K562 (cell line): ENCODE measurements around the gene MAPK1IP1L. TPM values are rescaled to one million over a fixed set of nuclear protein-coding genes. Genes with fewer than 3 reads are reported as not detected.

Source experiments
- ATAC-seq: fragments of 200-7000 bp; cut with Tn5 transposase; 3 replicates; pipeline ENCODE4 v1.9.1; 2020; ENCODE audit warnings: moderate library complexity
- BruUV-seq: library from RNA; stranded (reverse); fragments of 400-500 nt; replicated peaks from 2 replicates; lab custom pipeline; 2021; lab: Mats Ljungman, UMichigan
- CTCF ChIA-PET: fragments of 300-600 bp; formaldehyde crosslinking; extraction: SDS; loops from one replicate; lab custom pipeline; 2021; ENCODE audit warnings: low intra/inter-chr PET ratio; lab: Yijun Ruan, JAX
- POLR2A ChIA-PET: fragments of 300-600, 350-650 bp; sonication (Branson Sonifier 250); formaldehyde crosslinking; extraction: SDS; loops from one replicate; lab custom pipeline; 2021; ENCODE audit warnings: antibody characterized with exemption, inconsistent platforms; lab: Yijun Ruan, JAX
- DNase-seq, 4 experiments: peaks; one replicate each; pipeline versions ENCODE4 v3.0.0 to v3.0.0-alpha.2; 2011 to 2018; ENCODE audit warnings: low spot score in 3 of 4, mixed read lengths in 3 of 4; ENCODE audit errors: extremely low read depth in 1 of 4
- FAIRE-seq: peaks from 2 replicates; lab custom pipeline; 2011; peaks lifted over from hg19 to GRCh38; lab: Jason Lieb, UNC
- H2AFZ ChIP-seq: 2 replicates; pipeline ENCODE4 v1.6.0; 2011; ENCODE audit warnings: low read depth, low read length, control low read depth, inconsistent platforms
- H3K27ac ChIP-seq: fragments of 200-600 bp; 3 replicates; pipeline ENCODE4 v1.8.0; 2011; ENCODE audit warnings: low read depth, mild to moderate bottlenecking, control low read depth, inconsistent platforms, low read length, moderate library complexity, mixed read lengths; ENCODE audit errors: extremely low read depth
- H3K27me3 ChIP-seq, 2 experiments: fragments of 300-600 bp in 1 of 2; 2 replicates in 1 of 2; 3 replicates in 1 of 2; pipeline versions ENCODE4 v1.6.0 to v1.8.0; 2011; ENCODE audit warnings: inconsistent platforms in 2 of 2, low read length in 2 of 2, mild to moderate bottlenecking in 1 of 2, mixed read lengths in 1 of 2, moderate library complexity in 1 of 2; ENCODE audit not compliant: control insufficient read depth in 2 of 2, insufficient read depth in 2 of 2
- H3K36me3 ChIP-seq: fragments of 300-600 bp; 3 replicates; pipeline ENCODE4 v1.8.0; 2011; ENCODE audit warnings: mild to moderate bottlenecking, low read length, inconsistent platforms; ENCODE audit not compliant: control insufficient read depth, insufficient read depth
- H3K4me1 ChIP-seq, 2 experiments: fragments of 200-600 bp in 1 of 2; replicated peaks in 1 of 2; 2 replicates in 1 of 2; 3 replicates in 1 of 2; pipeline versions ENCODE4 v1.5.1 to v1.8.0; 2011; ENCODE audit warnings: inconsistent platforms in 2 of 2, low read length in 2 of 2, mild to moderate bottlenecking in 1 of 2, mixed read lengths in 1 of 2, moderate library complexity in 1 of 2; ENCODE audit not compliant: control insufficient read depth in 2 of 2, insufficient read depth in 2 of 2
- H3K4me2 ChIP-seq: 2 replicates; pipeline ENCODE4 v1.6.1; 2011; ENCODE audit warnings: low read length, control low read depth, inconsistent platforms, mixed read lengths; ENCODE audit not compliant: insufficient read depth
- H3K4me3 ChIP-seq: fragments of 200-600 bp; sonication (generic), shearing (Covaris generic); 2 replicates; pipeline ENCODE4 v1.5.1; 2016; ENCODE audit warnings: control low read depth, inconsistent platforms
- H3K79me2 ChIP-seq: fragments of 200-600 bp; 3 replicates; pipeline ENCODE4 v1.8.0; 2011; ENCODE audit warnings: low read length, inconsistent platforms; ENCODE audit not compliant: control insufficient read depth, insufficient read depth
- H3K9ac ChIP-seq, 2 experiments: 2 replicates each; pipeline versions ENCODE4 v1.6.0 to v1.6.1; 2011; ENCODE audit warnings: low read depth in 2 of 2, low read length in 2 of 2, control low read depth in 1 of 2, inconsistent platforms in 1 of 2, mild to moderate bottlenecking in 1 of 2, mixed read lengths in 1 of 2; ENCODE audit not compliant: insufficient read depth in 1 of 2
- H3K9me1 ChIP-seq: one replicate; pipeline ENCODE4 v1.6.0; 2011; ENCODE audit warnings: inconsistent platforms, mild to moderate bottlenecking, low read length, moderate library complexity; ENCODE audit not compliant: control insufficient read depth, insufficient read depth
- H3K9me3 ChIP-seq: replicated peaks from 2 replicates; pipeline ENCODE4 v1.5.1; 2011; ENCODE audit warnings: low read depth, low read length, inconsistent platforms; ENCODE audit not compliant: control insufficient read depth, insufficient read depth
- H4K20me1 ChIP-seq: replicated peaks from 2 replicates; pipeline ENCODE4 v1.6.1; 2011; ENCODE audit warnings: low read length, inconsistent platforms, mixed read lengths; ENCODE audit not compliant: control insufficient read depth, insufficient read depth
- HMGXB4 ChIP-seq: sonication (generic); formaldehyde crosslinking; IDR thresholded peaks from 2 replicates; pipeline ENCODE4 v1.8.1; 2023; ENCODE audit warnings: mild to moderate bottlenecking, missing genetic modification reagents
- MEF2A ChIP-seq: IDR thresholded peaks from 2 replicates; pipeline ENCODE4 v1.6.1; 2011; ENCODE audit warnings: low read depth, mild to moderate bottlenecking, low read length, moderate library complexity; ENCODE audit not compliant: control insufficient read depth
- WGBS: fragments of 100-300 bp; shearing (Covaris generic); methylation state at CpG from one replicate; pipeline ENCODE4 v1.1.6; 2016; ENCODE audit warnings: low coverage, mixed read lengths; ENCODE audit not compliant: insufficient coverage; ENCODE audit errors: missing lambda C conversion rate; 5-methylcytosine and 5-hydroxymethylcytosine counted together
- in situ Hi-C: fragments of 300-500 bp; cut with MboI; formaldehyde crosslinking; loops from 4 replicates; pipeline ENCODE4 v1.15.0; 2018; ENCODE audit warnings: inconsistent platforms, mixed read lengths
- intact Hi-C: fragments of 100-400 bp; cut with micrococcal nuclease; formaldehyde crosslinking; loops from 2 replicates; pipeline ENCODE4 v1.14.2; 2022
- polyA plus RNA-seq, 8 experiments: library from polyadenylated mRNA; depleted of rRNA in 4 of 8; stranded (reverse) in 5 of 8; unstranded in 3 of 8; fragments of >200 nt; fragmentation: Nextera tagmentation in 2 of 8; fragmentation: Illumina TruSeq in 1 of 8; extraction: Ambion mirVana in 2 of 8; extraction: Trizol in 1 of 8; gene quantifications; 2 replicates each; pipeline versions ENCODE4 v1.2.1 to v1.2.3, GENCODE V29; 2011 to 2014; ENCODE audit warnings: inconsistent platforms in 1 of 8, missing spikeins in 1 of 8
- total RNA-seq, 7 experiments: library from RNA; depleted of rRNA in 6 of 7; stranded (reverse); fragments of >200 nt in 6 of 7; fragmentation: Illumina TruSeq in 2 of 7; extraction: Trizol in 2 of 7; gene quantifications; 2 replicates each; pipeline versions ENCODE4 v1.2.1 to v1.2.3, GENCODE V29; 2011 to 2021; ENCODE audit warnings: low replicate concordance in 1 of 7
- TF ChIP-seq, protein P1 (sequence below): sonication (generic); formaldehyde crosslinking; IDR thresholded peaks from 2 replicates; pipeline ENCODE4 v1.8.0; 2022; ENCODE audit warnings: mild to moderate bottlenecking, missing genetic modification reagents

Gene MAPK1IP1L
- total and polyA plus RNA-seq, 9 of the 15 experiments (the other 6 are each of a cell fraction or from before 2014, with no cell fraction given), result 32.7 to 99.4 (median 49.8) TPM

GRCh38 chr14:55052269-55052930, 953 bp downstream of the MAPK1IP1L start (continued):
- TF ChIP-seq, protein P1, sequence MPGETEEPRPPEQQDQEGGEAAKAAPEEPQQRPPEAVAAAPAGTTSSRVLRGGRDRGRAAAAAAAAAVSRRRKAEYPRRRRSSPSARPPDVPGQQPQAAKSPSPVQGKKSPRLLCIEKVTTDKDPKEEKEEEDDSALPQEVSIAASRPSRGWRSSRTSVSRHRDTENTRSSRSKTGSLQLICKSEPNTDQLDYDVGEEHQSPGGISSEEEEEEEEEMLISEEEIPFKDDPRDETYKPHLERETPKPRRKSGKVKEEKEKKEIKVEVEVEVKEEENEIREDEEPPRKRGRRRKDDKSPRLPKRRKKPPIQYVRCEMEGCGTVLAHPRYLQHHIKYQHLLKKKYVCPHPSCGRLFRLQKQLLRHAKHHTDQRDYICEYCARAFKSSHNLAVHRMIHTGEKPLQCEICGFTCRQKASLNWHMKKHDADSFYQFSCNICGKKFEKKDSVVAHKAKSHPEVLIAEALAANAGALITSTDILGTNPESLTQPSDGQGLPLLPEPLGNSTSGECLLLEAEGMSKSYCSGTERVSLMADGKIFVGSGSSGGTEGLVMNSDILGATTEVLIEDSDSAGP, result no peak

- peak overlapping the region; percentile 92 for H3K4me2 ChIP-seq
- TF ChIP-seq HMGXB4 (CRISPR knock-in tag) (no peak), MEF2A (peak; percentile 39; the same call in 1 of the 2 replicates)
- peaks cover 3% of the 10 kb centered on the region for H3K9me1 ChIP-seq
- H3K27ac ChIP-seq, result peak overlapping the region; percentile 99
- CTCF ChIA-PET, result no interaction called here
- H3K79me2 ChIP-seq, result peaks cover 69% of the 10 kb centered on the region
- H3K9me3 ChIP-seq, result no peaks in the 10 kb centered on the region
- POLR2A ChIA-PET, result interaction anchor here (0.9 to 3.2 kb wide), 5 partner anchors 14 to 55 kb away, joined by 3 to 22 read pairs (median 4); partner anchors contain the start of genes SOCS4 and WDHD1
- H4K20me1 ChIP-seq, result no peaks in the 10 kb centered on the region; the same call in 1 of the 2 replicates
- intact Hi-C loops (loop anchor here (5.0 kb wide), 1 partner anchor 49 kb away; no protein-coding TSS in a partner anchor), in situ Hi-C loops (no loop called here)
- peaks cover 52% of the 10 kb centered on the region for H3K36me3 ChIP-seq
- FAIRE-seq (no peak), ATAC-seq (no peak), DNase-seq (no peak)
- H3K4me1 ChIP-seq, result peaks cover 8 to 14% of the 10 kb centered on the region in 2 experiments; a peak in 3 of 5 replicates
- no peaks in the 10 kb centered on the region for H3K27me3 ChIP-seq
- peak overlapping the region; percentile 97 for H3K4me3 ChIP-seq
- 31% methylated on average over 6 of the region's 6 CpGs for WGBS
- peak overlapping the region; percentile 54 to 100; a peak in 3 of 4 replicates for H3K9ac ChIP-seq
- no peak overlapping the region for H2AFZ ChIP-seq
- BruUV-seq, result no TSS peak
These were observed 1.6 kb downstream of the MAPK1IP1L start for GRCh38 chr14:55053018-55053417.
